Measurements from ENCODE around the gene ANKS1B.

The ANKS1B gene

DNA sequence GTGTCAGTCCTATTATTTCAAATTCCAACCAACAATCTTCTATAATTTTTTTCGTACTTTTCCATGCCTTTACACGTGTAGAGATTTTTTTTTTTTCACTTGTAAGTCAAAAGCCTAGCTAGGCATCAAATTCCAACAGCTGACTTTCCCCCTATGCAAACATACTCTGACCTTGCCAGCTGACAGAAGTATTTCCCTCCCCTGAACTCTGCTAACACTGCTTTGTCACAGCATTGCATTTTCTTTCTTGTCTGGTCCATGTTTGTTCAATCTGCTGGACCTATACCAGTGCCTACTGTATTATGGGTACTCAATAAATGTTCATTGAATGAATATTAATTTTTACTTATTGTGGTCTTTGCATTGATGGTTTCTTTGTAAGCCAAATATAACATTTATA, 772.5 kb downstream of the ANKS1B start:
- in situ Hi-C loops (cut with MboI; ENCODE audit: low pct_unique_long_range_greater_than_20kb, low sequenced_read_pairs): no loop called here
- no peak for DNase-seq

DNA sequence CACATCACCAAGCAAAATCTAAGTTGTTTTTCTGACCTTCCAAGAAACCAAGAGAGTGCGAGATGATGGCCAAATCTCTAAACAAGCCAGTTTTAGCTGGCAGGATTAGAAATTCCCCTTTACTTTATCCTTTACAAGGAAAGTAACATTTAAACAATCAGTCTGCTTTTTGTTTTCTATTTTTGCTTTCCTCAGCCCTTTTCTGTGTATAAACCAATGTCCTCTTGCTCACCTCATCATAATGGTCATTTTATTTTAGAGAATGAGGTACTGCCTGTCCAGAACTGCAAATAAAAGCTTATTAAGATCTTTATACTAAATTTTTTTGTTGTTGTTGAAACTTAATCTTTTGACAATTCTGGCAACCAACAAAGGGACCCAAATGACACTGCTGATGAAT, 779.6 kb downstream of the ANKS1B start:
- no peak for DNase-seq
- in situ Hi-C loops (cut with MboI; ENCODE audit: low pct_unique_long_range_greater_than_20kb, low sequenced_read_pairs): no loop called here

DNA sequence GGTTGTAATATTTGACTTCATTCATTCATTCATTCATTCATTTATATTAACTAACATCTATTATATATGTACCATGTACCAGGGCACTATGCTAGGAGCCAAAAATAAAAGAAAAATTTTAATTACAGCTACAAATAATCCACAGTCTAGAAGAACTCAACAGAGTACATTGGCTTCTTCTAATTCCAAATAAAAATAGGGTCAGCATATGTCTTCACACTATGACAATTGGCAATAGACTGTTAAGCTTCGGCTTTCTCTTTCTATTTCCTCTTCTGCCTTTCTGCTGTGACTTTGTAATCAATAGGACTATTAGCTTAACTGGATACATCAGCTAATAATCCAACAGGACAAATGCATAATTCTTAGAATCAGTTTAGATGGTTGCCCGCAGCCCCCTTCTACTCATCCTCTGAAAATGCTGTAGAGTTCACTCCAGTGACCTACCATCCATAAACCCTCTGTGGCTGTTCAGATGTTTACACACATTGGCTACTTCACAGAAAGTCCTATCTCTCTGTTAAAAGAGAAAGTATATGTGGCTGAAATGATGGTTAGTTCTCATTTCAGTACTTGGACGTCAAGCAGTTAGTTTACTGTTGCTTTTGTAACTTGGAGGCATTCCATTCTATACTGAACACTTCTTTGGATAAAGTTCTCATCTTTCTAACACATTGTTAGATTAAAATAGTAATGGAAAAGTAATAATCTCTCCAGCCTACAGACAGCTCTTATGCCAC, 782.7 kb downstream of the ANKS1B start:
- in situ Hi-C loops (cut with MboI; ENCODE audit: low pct_unique_long_range_greater_than_20kb, low sequenced_read_pairs): no loop called here
- DNase-seq: no peak

DNA sequence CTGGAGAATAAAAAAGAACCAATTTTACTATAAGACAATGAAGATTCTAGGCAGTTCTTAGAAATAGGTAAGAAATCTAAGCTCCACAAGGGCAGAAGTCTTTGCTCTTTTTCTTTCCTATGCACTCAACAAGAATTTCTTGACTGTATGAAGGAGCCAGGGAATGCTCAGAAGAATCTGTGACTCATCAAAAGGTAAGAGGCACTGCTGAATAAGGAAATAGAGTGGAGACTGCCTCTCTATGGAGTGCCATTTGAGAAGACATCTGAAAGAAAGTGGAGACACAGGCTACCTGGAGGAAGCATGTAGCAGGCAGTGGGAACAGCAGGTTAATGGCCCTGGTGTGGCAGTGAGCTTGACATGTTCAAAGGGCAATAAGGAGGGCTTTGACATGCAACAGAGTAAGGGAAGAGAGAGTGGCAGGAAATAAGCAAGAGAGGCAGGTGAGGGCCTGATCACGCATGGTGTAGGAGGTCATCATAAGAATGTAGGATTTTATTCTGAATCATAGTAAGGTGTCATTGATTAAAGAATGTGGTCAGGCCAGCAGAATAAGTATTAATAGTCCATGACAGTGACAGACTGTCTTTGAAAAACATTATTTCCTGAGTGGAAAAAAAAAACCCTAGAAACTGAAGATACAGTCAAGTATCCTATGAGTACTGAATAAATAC, 783.9 kb downstream of the ANKS1B start:
- in situ Hi-C loops (cut with MboI; ENCODE audit: low pct_unique_long_range_greater_than_20kb, low sequenced_read_pairs): no loop called here
- no peak for DNase-seq

DNA sequence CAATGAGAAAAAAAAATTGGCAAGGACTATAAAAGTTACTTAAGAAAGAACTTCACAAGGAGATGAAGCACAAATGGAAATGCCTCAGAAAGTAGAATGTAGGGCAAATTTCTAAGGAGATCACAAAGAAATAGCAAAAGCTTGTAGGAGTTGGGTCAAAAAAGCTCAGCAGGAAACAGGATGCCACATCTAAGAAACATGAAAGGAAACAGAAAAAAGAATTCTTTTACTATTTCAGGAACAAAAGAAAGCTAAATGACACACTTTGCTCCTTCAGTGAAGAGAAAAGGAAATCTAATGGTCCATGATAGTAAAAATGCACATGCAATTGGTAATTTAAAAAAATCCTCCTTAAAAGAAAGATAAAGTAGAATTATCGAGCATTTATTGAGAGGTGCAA, 789.3 kb downstream of the ANKS1B start:
- no peak for DNase-seq
- in situ Hi-C loops (cut with MboI; ENCODE audit: low pct_unique_long_range_greater_than_20kb, low sequenced_read_pairs): no loop called here

DNA sequence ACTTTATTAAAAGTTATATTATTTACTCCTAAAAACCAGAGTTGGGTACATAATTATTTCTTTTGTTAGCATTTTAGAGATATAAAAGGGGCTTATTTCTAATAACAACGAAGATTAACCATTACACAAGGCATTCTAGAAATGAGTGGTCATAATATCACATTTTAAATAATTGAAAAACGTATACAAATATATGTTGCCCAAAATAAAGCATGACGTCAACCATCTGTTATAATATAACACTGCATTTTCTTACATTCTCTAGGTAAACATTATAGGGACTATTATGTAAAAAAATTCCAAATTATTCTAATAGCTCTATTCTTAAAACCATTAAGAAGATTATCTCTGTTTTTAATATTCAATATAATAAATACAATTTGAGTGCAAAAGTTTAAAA, 792.2 kb downstream of the ANKS1B start:
- in situ Hi-C loops (cut with MboI; ENCODE audit: low pct_unique_long_range_greater_than_20kb, low sequenced_read_pairs): no loop called here
- no peak for DNase-seq

DNA sequence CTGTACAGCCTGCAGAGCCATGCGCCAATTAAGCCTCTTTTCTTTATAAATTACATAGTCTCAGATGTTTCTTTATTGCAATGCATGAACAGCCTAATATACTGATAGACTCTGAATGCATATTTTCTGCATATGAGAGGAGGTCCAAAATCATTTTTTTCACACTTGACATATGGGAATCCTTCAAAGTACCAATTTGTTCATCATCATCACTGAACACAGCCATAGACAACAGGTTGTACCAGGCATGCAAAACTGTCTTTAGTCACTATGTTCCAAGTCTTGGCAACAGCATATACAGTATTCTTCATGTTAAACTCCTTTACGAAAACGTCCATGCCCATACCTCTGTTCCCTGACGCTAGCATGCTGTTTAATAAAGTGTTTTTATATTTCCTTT, 807.9 kb downstream of the ANKS1B start:
- in situ Hi-C loops (cut with MboI; ENCODE audit: low pct_unique_long_range_greater_than_20kb, low sequenced_read_pairs): no loop called here
- no peak for DNase-seq

DNA sequence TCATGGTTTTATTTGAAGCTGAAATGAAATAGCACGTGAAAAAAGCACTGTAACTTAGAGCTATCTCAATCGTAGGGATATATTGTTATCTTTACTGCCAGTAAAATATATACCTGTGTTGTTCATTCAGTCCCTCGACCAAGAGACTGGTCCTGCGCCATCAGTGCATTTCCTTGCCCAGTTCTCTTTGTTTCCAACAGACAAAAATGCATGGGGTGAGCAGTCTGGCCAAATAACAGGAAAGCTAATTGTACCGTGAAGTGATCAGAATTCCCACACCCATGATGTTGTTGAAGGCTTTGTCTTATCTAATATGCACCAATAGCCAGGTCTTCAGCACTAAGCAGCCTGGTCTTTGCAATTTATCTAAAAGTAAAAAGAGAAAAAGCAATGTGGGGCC, 814.3 kb downstream of the ANKS1B start:
- in situ Hi-C loops (cut with MboI; ENCODE audit: low pct_unique_long_range_greater_than_20kb, low sequenced_read_pairs): no loop called here
- no peak for DNase-seq

DNA sequence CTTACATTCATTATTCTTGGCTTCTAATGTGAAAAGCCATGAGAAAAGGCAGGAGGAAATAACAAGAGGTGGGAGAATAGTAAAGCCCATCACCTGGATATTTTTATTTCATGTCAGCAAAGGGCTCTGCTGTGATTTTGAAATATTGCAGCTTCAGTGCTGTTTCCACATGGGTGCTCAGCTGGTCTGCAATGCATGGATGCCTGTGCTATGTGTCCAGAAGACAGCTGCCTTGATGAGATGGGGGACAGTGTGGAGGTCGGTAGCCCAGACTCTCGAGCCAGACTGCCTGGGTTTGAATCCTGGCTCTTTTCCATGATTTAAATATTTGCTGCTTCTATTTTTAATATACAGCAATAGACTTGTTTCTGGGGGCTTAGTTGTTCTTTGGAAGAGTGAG, 814.7 kb downstream of the ANKS1B start:
- DNase-seq: no peak
- in situ Hi-C loops (cut with MboI; ENCODE audit: low pct_unique_long_range_greater_than_20kb, low sequenced_read_pairs): no loop called here

DNA sequence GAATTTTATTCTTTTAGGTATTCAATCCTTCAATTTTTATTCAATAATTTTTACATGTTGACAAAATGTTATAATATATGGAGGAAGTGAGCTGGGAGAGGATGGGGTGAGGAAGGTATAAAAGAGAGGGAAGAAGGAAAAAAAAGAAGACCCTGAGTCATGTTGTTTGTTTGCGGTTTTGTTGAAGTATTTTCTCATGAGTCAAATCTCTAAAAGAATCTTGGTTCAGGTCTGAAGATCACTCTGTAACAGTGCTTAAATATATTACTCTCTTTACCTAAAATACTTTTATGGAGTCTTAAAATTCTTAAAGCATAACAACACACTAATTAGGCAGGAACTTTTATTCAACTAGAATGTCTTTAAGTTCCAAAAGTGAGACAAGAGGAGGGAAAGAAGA, 826.8 kb downstream of the ANKS1B start:
- in situ Hi-C loops (cut with MboI; ENCODE audit: low pct_unique_long_range_greater_than_20kb, low sequenced_read_pairs): no loop called here
- no peak for DNase-seq

DNA sequence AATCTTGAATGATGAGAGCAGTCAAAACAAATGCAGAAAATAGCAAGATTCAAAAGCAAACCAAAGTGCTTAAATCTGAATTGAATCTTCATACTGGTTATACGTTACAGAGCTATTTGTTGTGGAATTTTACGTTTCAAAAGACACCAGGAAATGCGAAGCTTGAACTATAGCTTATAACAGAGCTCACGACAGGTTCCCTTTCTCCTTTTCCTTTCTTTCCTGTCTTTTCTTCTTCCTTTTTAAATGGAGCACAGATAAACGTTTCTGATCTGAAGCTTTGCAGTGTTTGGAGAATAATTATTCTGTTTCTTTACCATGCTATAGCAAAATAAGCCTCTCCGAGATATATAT, 829.8 kb downstream of the ANKS1B start:
- no peak for DNase-seq
- in situ Hi-C loops (cut with MboI; ENCODE audit: low pct_unique_long_range_greater_than_20kb, low sequenced_read_pairs): no loop called here

DNA sequence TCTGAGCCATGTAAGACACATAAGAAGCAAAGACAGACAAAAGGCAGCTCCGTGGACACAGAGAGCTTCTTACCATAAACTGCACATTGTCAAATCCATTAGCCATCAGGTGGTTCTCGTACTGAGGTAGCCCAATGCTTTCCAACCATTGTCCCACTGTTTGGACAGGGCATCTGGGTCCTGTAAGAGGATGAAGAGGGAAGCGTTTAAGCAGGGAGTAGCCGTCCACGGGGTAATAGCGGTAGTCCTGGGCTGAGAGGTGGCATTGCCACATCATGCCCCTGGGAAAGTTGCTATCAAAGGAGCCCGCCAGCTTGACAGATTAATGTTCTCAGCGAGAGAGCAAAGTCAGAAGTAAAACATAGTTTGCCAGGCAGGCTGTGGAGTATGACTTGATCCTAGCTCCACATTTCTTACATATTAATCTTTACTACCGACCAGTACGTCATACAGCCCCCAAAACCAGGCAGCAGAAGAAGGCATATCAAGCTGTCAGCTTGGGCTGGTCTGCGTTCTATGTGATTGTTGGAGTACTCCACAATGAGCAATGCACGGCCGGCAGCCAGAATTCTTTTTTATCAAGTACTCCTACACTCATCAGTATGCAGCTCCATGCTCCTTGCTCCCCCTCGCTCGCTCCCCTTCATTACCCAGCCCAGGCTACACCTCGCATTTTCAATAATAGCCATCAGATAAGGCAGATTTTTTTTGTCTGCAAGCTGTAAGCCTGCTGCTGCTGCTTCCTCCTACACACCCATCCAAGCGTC, 830.3 kb downstream of the ANKS1B start:
- in situ Hi-C loops (cut with MboI; ENCODE audit: low pct_unique_long_range_greater_than_20kb, low sequenced_read_pairs): no loop called here
- DNase-seq: no peak

DNA sequence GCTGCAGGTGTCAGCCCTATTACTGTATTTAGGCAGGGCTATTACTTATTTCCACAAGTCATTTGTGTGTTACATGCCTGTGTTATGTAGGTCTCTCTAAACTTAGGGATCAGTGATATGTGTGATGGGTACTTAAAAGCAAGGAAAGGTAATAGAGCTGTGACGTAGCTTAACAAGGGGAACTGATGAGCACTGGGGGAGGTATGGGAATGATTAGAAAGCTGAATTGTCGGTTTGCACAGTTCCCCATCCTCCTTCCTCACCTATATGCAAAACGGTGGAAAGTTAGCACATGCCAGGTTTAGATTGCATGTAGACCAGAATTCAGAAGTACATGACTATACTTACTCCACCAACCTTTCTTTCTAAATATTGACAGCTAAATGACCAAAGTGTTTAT, 831.4 kb downstream of the ANKS1B start:
- no peak for DNase-seq
- in situ Hi-C loops (cut with MboI; ENCODE audit: low pct_unique_long_range_greater_than_20kb, low sequenced_read_pairs): no loop called here

DNA sequence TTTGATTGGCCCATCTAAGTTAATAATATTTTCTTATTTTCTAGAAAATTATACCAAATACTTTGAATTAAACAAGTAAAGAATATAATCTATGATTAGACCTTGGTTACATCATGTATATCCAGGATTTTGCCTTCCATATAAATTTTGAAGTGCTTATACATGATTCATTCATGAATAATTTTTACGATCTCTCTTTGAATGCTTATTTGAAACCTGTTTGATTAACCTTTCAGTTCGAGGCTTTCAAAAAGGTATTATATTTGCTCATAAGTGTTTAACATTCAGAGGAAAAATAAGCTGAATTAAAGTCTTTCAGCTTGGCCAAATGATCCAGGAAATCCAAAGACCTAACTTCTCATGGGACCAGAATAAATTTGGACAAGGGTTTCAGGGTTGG, 832.4 kb downstream of the ANKS1B start:
- in situ Hi-C loops (cut with MboI; ENCODE audit: low pct_unique_long_range_greater_than_20kb, low sequenced_read_pairs): no loop called here
- no peak for DNase-seq

DNA sequence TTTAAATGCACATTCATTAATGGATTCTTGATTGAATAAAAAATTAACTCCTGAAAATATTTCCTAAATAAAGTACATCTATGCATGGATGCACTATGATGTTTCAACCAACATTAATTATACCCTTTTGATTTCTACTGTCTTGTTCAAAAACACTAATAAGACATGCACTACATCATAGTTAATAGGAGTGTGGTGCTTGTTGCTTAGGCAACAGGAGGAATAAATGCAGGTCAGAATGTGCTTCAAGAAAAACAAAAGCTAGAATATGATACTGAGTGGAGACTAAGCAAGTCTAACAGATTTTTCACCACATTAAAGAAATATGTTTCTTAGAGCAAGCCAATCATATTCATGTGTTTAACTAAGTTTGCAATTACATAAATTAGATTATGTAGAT, 833.0 kb downstream of the ANKS1B start:
- in situ Hi-C loops (cut with MboI; ENCODE audit: low pct_unique_long_range_greater_than_20kb, low sequenced_read_pairs): no loop called here
- no peak for DNase-seq

DNA sequence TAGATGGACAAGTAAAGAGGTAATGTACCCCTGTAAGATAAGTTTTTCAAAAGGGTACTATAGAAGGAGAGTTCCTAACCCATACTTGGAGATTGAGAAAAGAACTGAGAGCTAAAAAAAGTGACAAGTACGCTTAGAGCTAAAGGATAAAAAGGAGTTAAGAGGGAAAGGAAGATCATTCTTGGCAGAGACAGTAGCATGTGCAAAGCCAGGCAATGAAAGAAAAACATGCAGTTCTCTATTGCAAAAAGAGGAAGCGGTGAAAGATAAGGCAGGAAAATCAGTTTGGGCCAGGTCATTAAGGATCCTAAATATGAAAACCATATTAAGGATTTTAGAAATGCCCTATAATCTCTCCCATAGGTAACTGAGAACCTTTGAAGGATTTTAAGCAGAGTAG, 837.6 kb downstream of the ANKS1B start:
- in situ Hi-C loops (cut with MboI; ENCODE audit: low pct_unique_long_range_greater_than_20kb, low sequenced_read_pairs): no loop called here
- DNase-seq: no peak

DNA sequence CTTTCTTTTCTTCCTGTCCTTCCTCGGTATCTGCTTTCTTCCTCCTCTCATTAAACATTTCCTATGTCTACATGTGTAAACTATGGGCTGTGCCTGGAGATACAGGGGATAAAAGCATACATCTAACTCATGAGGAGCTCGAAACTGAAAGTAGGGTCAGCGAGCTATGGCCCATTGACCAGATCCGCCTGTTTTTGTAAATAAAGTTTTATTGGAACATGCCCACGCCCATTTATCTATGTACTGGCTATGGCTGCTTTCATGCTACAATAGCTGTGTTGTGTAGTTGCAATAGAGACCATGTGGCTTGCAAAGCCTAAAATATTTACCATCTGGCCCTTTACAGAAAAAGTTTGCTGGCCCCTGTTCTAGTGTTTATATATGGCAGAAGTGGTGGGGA, 838.0 kb downstream of the ANKS1B start:
- no peak for DNase-seq
- in situ Hi-C loops (cut with MboI; ENCODE audit: low pct_unique_long_range_greater_than_20kb, low sequenced_read_pairs): no loop called here

DNA sequence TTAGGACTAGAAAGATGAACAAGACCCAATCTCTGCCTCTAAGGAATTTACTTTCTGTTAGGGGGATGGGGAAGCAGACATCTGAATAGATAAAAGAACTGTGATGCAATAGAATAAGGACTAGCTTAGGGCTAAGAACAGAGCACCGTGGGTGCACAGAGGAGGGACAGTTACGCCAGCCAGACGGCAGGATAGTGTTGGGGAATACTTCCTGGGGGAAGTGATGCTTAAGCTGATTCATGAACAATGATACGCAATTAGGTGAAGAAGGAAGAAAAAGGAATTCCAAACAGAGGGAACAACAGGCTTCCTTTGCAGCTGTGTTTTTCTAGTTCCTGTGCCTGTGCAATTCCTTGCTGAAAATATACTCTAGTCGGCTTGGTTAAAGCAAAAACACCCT, 838.6 kb downstream of the ANKS1B start:
- DNase-seq: no peak
- in situ Hi-C loops (cut with MboI; ENCODE audit: low pct_unique_long_range_greater_than_20kb, low sequenced_read_pairs): no loop called here

DNA sequence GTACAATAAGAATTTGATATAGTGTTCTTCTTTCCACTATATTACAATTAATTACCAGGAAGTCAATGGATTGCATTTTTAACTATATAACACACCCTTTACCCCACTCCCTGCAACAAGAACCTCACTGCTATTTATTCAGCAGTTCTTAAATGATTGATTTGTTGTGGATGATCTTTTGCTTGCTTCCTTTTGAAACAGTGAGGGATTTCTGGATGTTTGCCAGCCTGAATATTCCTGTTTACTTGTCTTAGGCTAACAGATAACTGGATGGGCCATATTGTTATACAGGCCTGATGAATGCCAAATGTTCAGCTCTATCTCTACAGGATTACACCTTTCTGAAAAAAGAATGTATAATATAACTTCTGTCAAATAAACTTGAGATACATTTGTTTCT, 842.1 kb downstream of the ANKS1B start:
- no peak for DNase-seq
- in situ Hi-C loops (cut with MboI; ENCODE audit: low pct_unique_long_range_greater_than_20kb, low sequenced_read_pairs): no loop called here

DNA sequence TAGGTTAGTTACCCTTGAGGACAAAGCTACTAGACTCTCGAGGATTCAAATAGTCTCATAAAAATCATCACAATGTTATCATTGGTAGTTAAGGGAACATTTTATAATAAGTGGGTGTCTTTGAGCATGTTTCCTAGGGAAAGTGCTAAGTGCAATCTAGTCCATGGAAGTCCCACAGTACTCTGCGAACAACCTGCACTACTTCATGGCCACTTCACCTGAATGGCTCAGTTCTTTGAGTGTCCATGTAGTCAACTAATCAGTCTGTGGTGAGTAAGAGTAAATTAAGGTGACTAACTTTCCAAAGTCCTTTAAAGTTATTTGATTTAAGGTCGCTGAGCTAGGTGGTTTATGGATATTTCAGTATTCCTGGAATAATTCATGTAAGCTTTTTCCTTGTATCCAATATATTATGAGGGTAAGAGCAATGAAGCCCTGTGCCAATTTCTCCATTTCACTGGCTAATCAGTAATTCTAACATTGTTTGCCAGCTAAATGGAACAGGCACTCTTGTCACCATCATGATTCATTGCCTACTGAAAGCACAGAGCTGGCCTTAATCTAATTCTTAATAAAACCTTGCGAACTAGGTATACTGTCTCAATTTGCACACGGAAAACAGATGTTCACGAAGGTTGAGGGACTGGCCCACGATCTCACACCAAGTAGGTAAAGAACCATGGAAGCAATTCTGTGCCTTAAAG, 844.6 kb downstream of the ANKS1B start:
- in situ Hi-C loops (cut with MboI; ENCODE audit: low pct_unique_long_range_greater_than_20kb, low sequenced_read_pairs): no loop called here
- no peak for DNase-seq

Measured in KBM-7 (cell line).